Hindlimb muscle (tissue), 1 donor: ENCODE results near the gene SLC40A1. TPM values are rescaled to one million over a fixed set of nuclear protein-coding genes. Genes with fewer than 3 reads are reported as not detected.

Source experiments
- DNase-seq: peaks from one replicate; pipeline ENCODE4 v3.0.0-alpha.2; 2013
- polyA plus RNA-seq: library from polyadenylated mRNA; unstranded; fragments of 120-200 nt; gene quantifications from one replicate; pipeline ENCODE4 v1.2.1, GENCODE V29; 2013; ENCODE audit not compliant: insufficient read length

SLC40A1 gene
- polyA plus RNA-seq, 1 donor: 42.2 TPM

- no peak for DNase-seq
Measured at GRCh38 chr2:189536830-189537229, 43.8 kb downstream of the SLC40A1 start.

- DNase-seq: no peak
Measured at GRCh38 chr2:189534854-189535832, 45.4 kb downstream of the SLC40A1 start.

DNA sequence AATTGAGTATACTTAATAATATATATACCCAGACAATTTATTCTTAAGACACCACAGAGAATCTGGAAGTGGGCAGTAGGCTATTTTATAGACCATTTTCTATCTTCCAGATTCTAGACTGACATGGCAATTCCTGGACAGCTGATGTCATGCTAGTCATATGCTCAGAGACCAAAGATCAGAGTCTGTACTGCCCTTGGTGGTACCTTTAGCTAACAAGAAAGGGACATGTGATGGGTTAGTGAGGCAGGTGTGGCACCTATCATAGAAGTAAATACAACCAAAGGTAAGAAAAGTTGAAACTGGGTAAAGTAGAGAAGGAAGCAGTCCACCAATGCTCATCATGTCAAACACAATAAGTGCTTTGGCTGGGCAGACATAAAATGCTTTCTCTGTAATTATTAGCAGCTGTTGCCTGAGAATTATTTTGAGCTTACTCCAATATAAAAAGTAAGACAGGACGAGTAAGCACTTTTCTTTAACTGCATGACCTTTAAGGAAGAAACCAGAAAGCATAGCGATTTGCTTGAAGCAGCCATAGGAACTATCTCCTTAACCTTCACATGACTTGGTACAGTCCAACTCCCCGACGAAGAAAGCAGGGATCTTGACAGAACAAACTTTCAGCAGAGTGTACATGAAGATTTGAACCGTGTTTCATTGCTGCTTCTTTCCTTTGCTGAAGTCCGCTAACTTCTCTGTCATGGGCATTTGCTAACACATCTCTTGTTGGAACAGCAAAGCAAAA is 47.1 kb downstream of the SLC40A1 start:
- DNase-seq: no peak

GRCh38 chr2:189530965-189531637 is 49.5 kb downstream of the SLC40A1 start:
- no peak for DNase-seq

GRCh38 chr2:189528617-189529016 is 52.0 kb downstream of the SLC40A1 start:
- DNase-seq: no peak

- no peak for DNase-seq
Measured at GRCh38 chr2:189527812-189528592, 52.6 kb downstream of the SLC40A1 start.

- no peak for DNase-seq
Measured at GRCh38 chr2:189527041-189527750, 53.4 kb downstream of the SLC40A1 start.

DNA sequence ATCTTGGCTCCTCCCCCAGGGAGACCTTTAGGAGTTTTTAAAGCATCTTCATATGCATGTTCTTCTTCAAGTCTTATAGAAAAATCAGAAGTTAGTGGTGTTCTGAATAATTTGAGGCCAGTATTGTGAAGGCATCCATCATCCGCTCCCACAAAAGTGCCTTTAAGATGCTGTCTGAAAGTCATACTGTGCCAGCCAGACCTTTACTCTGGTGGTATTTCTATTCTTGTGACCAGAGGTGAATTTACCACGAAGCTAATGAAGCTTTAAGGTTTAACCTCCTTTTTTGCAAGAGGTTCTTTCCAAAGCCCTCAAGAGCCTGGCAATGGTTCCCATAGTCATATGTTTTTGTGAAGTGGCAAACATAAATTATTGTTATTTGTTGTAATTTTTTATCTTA is 54.3 kb downstream of the SLC40A1 start:
- no peak for DNase-seq

DNA sequence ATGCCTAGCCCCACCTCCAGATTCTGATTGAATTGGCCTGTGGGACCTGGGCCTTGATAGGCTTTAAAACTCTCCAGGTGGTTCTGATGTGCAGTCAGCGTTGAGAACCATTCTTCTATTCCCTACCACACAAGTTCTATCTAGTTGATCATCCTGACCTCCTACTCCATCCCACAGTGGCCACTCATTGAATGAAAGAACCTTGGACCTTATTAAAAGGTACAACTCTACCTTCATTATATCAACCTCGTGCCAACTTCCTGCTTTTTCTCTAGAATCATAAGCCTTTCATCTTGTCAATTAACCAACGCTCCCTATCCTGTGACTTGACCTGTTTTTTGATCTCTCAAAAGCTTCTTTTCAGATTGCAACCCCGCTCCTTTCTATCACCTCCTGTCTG is 55.8 kb downstream of the SLC40A1 start:
- no peak for DNase-seq

GRCh38 chr2:189522435-189523151 is 58.0 kb downstream of the SLC40A1 start:
- no peak for DNase-seq

- no peak for DNase-seq
Measured at GRCh38 chr2:189521699-189522434, 58.7 kb downstream of the SLC40A1 start.

- no peak for DNase-seq
Measured at GRCh38 chr2:189519631-189520387, 60.8 kb downstream of the SLC40A1 start.

DNA sequence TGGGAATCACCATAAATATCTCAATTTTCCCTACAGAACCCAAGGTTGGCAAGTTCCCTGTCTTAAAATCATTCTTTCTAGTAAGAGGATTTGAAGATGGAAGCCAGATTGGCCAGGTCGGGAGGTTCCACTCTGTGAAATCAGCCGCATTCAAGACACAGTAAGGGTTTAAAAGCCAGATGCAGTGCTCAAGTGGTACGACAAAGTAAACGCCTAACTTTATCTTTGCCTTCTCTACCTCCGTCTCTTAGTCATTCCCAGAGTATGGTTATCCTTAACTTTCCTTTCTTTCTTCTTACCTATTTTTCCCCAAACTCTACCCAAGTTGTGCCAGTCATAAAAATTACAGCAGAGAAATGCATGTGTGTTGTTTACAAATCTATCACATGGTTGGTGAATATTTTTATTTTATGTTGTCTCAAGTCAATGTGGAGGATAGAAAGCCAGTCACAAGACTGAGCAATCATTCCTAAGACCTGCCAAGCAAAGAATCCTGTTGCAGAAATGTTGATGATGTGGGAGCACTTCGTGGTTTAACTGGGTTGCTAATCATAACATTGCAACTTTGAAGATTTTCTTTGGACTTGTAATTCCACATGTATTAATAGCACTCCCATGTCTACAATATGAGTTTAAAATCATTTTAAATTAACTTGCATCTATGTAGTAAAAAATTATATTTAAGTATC is 62.6 kb downstream of the SLC40A1 start:
- no peak for DNase-seq

- no peak for DNase-seq
Measured at GRCh38 chr2:189516546-189516945, 64.0 kb downstream of the SLC40A1 start.

DNA sequence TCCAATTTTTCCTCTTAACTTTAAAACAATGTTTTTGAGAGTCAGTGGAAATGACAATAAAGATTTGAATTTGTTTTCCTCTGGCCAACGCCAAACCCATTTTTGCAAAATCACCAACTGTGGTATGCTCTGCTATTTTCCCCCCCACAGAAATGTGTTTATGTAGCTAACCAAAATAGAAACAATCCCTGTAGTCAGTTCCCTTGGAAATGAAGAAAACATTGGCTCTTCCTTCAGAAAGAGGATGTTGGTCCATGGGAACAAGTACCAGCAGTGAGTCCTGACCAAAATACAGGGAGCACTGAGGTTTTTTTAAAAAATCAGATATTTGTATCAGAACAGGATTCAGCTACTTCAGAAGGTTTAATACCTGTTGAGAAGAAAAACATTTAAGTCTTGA is 65.3 kb downstream of the SLC40A1 start:
- no peak for DNase-seq

GRCh38 chr2:189514104-189514503 is 66.5 kb downstream of the SLC40A1 start:
- no peak for DNase-seq

DNA sequence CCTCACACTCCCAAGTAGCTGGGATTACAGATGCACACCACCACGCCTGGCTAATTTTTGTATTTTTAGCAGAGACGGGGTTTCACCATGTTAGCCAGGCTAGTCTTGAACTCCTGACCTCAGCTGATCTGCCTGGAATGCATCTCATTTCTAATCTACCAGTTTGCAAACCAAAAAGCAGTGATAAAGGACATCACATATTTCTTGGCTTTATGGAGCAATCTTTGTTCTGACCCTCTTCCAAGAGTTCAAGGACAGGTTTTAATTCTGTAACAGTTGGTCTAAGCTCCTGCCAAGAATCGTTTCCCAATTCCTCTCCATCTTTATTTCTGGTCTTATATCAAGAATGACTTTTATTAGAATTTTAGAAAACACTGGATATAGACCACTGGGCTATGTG is 67.7 kb downstream of the SLC40A1 start:
- DNase-seq: no peak

DNA sequence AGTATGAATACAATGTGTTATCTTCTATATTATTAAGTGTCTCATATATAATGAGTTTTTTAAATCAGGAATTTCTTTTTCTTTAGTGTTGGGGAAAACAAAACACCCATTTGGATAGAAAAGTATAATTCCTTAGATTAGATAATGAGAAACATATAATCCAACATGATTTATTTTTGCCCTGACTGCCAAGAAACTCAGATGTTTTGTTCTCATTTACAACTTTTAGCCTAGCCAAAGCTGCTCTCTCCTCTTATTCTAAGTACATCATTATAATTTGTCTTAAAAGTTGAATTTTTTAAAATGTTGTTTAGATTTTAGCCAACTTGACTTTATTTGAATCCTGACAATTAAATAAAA is 68.6 kb downstream of the SLC40A1 start:
- no peak for DNase-seq
